Measurements from ENCODE around the gene FAM163B.

DNA sequence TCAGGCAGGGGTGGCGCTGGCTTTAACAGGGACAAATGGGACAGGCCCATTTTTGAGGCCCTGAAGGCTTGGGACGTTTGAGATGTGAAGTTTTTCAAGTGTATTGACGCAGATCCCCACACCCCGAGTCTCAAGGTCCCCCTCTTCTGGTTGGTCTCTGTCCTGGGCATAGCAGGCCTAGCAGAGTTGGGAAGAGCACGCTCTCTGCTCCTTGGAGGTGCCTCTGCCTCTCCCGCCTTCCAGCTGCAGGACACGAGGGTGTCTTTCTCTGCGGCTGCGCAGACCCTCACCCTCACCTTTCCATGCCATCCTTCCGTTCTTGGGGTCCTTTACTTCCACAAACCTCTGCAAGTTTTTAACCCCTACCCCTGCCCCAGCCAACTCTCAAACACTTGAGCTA, 56.1 kb downstream of the FAM163B start:
- TF ChIP-seq ESRRA (CRISPR knock-in tag; IDR thresholded peaks at IDR 0.05; ENCODE audit: borderline replicate concordance) (no peak), ZNF121 (CRISPR knock-in tag; IDR thresholded peaks at IDR 0.05) (no peak), ZNF219 (CRISPR knock-in tag; IDR thresholded peaks at IDR 0.05; ENCODE audit: borderline replicate concordance) (no peak), CTCF (IDR thresholded peaks at IDR 0.05) (no peak), IRF2 (CRISPR knock-in tag; IDR thresholded peaks at IDR 0.05; ENCODE audit: borderline replicate concordance, low read depth) (no peak), ATF3 (CRISPR knock-in tag; conservative IDR thresholded peaks at IDR 0.05) (no peak), NFYB (CRISPR knock-in tag; conservative IDR thresholded peaks at IDR 0.05; ENCODE audit: low read depth) (no peak), JUN (CRISPR knock-in tag; IDR thresholded peaks at IDR 0.05) (no peak), MAX (CRISPR knock-in tag; IDR thresholded peaks at IDR 0.05) (no peak), ZNF232 (CRISPR knock-in tag; IDR thresholded peaks at IDR 0.05) (no peak), SP1 (CRISPR knock-in tag; conservative IDR thresholded peaks at IDR 0.05) (no peak), NR2C2 (CRISPR knock-in tag; IDR thresholded peaks at IDR 0.05) (no peak)
- TF ChIP-seq, protein P1, sequence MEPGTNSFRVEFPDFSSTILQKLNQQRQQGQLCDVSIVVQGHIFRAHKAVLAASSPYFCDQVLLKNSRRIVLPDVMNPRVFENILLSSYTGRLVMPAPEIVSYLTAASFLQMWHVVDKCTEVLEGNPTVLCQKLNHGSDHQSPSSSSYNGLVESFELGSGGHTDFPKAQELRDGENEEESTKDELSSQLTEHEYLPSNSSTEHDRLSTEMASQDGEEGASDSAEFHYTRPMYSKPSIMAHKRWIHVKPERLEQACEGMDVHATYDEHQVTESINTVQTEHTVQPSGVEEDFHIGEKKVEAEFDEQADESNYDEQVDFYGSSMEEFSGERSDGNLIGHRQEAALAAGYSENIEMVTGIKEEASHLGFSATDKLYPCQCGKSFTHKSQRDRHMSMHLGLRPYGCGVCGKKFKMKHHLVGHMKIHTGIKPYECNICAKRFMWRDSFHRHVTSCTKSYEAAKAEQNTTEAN (CRISPR knock-in tag; IDR thresholded peaks at IDR 0.05) = no peak
- TF ChIP-seq, protein P2, sequence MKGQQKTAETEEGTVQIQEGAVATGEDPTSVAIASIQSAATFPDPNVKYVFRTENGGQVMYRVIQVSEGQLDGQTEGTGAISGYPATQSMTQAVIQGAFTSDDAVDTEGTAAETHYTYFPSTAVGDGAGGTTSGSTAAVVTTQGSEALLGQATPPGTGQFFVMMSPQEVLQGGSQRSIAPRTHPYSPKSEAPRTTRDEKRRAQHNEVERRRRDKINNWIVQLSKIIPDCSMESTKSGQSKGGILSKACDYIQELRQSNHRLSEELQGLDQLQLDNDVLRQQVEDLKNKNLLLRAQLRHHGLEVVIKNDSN (CRISPR knock-in tag; IDR thresholded peaks at IDR 0.05) = no peak

All from WTC11 (cell line).